Stomach smooth muscle (tissue), 2 donors: ENCODE data around the gene C12orf56.

ENCODE experiments used
- H3K27ac ChIP-seq: one replicate; pipeline ENCODE4 v1.7.0; 2013; ENCODE audit warnings: mild to moderate bottlenecking, low read length, inconsistent platforms
- H3K27me3 ChIP-seq, 2 donors: one replicate each; pipeline ENCODE4 v1.7.0; 2013; ENCODE audit warnings: low read length in 2 of 2; ENCODE audit not compliant: insufficient read depth in 2 of 2, control insufficient read depth in 1 of 2
- H3K36me3 ChIP-seq, 2 donors: one replicate each; pipeline ENCODE4 v1.7.0; 2013; ENCODE audit warnings: low read length in 2 of 2; ENCODE audit not compliant: control insufficient read depth in 2 of 2, insufficient read depth in 2 of 2
- H3K4me1 ChIP-seq: one replicate; pipeline ENCODE4 v1.7.0; 2013; ENCODE audit warnings: low read length; ENCODE audit not compliant: control insufficient read depth, insufficient read depth
- H3K4me3 ChIP-seq, 2 donors: one replicate each; pipeline ENCODE4 v1.7.0; 2013; ENCODE audit warnings: low read length in 2 of 2
- H3K9ac ChIP-seq, 2 donors: one replicate each; pipeline ENCODE4 v1.7.0; 2013; ENCODE audit warnings: low read length in 2 of 2, mild to moderate bottlenecking in 1 of 2
- H3K9me3 ChIP-seq, 2 donors: one replicate each; pipeline ENCODE4 v1.7.0; 2013; ENCODE audit warnings: low read length in 2 of 2; ENCODE audit not compliant: control insufficient read depth in 2 of 2
- donor health status: healthy.
- donor health status: Pancreatic carcinoma.

The C12orf56 gene

DNA sequence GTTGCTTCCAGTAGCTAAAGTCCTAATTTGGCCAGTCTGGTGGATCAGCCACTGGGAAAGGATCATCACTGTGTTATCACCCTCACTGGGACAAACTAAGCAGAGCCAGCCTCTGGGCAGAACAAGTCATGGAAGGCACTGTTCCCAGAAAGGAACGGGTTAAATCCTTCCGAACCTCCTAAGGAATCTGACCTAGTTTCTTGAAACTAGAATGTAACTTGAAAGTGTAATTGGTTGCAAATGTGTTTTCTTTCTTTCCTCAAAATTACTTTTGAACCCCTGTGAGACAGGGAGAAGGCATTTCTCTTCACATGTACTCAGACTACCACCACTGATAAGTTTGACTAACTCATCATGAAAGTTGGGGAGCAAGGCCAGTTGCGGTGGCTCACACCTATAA is 149.8 kb downstream of the C12orf56 start:
- Histone ChIP-seq H3K9ac (no peak overlapping the region), H3K36me3 (no peaks in the 10 kb centered on the region), H3K4me1 (no peaks in the 10 kb centered on the region), H3K27me3 (no peaks in the 10 kb centered on the region), H3K4me3 (no peak overlapping the region), H3K9me3 (no peaks in the 10 kb centered on the region), H3K27ac (no peak overlapping the region)

DNA sequence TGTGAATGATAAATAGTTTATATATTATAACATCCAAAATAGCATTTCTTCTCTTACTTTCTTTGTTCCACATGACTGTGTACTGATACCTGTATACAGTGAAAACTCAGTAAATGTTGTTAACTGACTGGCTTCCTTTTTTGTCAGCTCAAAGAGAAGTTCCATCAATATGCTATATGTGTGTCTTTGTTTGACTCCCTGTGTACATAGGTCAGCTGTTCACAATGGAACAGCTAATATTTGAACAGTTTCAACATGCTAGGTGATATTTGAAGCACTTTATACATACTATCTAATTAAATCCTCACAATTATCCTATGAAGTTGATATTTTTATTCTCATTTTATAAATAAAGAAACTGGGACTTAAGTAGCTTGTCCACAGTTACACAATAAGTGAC is 153.2 kb downstream of the C12orf56 start:
- no peaks in the 10 kb centered on the region for H3K27me3 ChIP-seq

DNA sequence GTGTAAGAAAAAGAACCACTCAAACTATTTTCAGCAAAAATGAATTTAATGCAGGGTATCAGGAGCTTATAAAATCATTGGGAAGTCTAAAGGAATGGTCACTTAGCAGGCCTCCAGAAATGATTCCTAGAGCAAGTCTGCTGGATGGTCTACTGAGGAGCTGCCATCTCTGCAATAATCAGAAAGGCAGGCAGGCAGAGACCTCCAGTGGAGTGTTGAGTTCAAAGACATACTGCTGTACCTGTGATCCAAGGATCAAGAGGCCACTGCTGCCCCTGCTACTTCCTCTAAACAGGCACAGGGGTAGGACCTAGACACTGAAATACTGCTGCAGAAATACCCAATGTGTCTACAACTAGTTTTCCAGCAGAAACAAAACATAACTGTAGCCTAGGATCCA is 154.0 kb downstream of the C12orf56 start:
- Histone ChIP-seq H3K27ac (no peak overlapping the region), H3K27me3 (no peaks in the 10 kb centered on the region), H3K4me1 (no peaks in the 10 kb centered on the region), H3K36me3 (no peaks in the 10 kb centered on the region), H3K4me3 (no peak overlapping the region), H3K9me3 (no peaks in the 10 kb centered on the region), H3K9ac (no peak overlapping the region)

More for the DNA sequence above, 153.2 kb downstream of the C12orf56 start:
- Histone ChIP-seq H3K4me1 (no peaks in the 10 kb centered on the region), H3K36me3 (no peaks in the 10 kb centered on the region), H3K9ac (no peak overlapping the region), H3K27ac (no peak overlapping the region), H3K9me3 (no peaks in the 10 kb centered on the region), H3K4me3 (no peak overlapping the region)

DNA sequence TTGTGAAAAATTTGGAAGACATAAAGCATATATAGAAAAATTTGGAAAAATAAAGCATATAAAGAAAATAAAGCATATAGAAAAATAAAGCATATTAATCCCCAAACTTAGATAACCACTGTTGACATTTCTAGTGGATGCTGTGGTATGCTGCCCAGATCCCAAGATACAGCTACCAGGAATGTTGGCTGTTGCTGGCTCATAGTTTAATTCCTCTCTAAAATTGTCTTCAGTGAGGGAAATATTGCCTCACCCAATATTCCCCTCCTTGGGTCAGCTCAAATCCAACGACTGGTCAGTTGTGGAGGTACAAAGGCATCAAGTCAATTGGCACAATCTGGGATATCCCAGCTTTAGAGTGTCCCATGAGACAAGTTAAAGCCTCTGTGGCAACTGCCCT is 158.4 kb downstream of the C12orf56 start:
- no peak overlapping the region for H3K27ac ChIP-seq
- no peaks in the 10 kb centered on the region for H3K9me3 ChIP-seq
- H3K4me1 ChIP-seq, result no peaks in the 10 kb centered on the region
- H3K36me3 ChIP-seq, result no peaks in the 10 kb centered on the region
- no peak overlapping the region for H3K9ac ChIP-seq
- peaks cover 0 to 2% of the 10 kb centered on the region in 2 donors for H3K27me3 ChIP-seq
- no peak overlapping the region for H3K4me3 ChIP-seq

DNA sequence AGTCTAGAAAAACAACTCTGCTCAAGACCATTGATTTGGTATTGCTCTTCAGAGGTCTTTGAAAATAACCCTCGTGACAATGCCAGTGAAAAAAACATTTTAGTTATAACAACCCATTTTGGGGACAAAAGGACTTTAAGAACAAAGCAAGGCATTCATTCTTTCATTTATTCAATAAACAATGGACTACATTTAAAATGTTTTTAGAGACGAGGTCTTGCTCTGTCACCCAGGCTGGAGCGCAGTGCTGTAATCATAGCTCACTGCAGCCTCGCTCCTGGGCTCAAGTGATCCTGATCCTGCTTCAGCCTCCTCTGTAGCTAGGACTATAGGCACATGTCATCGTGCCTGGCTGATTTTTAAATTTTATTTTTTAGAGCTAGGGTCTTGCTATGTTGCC is 160.8 kb downstream of the C12orf56 start:
- H3K36me3 ChIP-seq, result no peaks in the 10 kb centered on the region
- H3K4me1 ChIP-seq, result no peaks in the 10 kb centered on the region
- H3K9ac ChIP-seq, result no peak overlapping the region
- H3K27me3 ChIP-seq, result peaks cover 0 to 2% of the 10 kb centered on the region in 2 donors
- H3K4me3 ChIP-seq, result no peak overlapping the region
- no peak overlapping the region for H3K27ac ChIP-seq
- no peaks in the 10 kb centered on the region for H3K9me3 ChIP-seq

DNA sequence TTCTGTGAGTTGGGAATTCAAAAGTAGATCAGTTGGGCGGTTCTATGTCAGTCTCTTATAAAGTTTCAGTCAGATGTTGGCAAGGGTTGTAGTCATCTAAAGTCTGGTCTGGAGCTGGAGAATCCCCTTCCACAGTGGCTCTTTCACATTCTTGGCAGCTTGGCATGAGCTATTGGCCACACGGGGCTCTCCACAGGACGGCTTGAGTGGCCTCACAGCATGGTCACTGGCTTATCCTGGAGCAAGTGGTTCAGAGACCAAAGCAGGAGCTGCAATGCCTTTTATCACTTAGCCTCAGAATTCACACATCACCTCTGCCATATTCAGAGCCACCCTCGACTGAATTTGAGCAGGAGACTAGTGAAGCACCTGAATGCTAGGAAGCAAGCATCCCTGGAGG is 161.3 kb downstream of the C12orf56 start:
- Histone ChIP-seq H3K4me1 (no peaks in the 10 kb centered on the region), H3K9me3 (no peaks in the 10 kb centered on the region), H3K9ac (no peak overlapping the region), H3K4me3 (no peak overlapping the region), H3K36me3 (no peaks in the 10 kb centered on the region), H3K27ac (no peak overlapping the region), H3K27me3 (peaks cover 0 to 2% of the 10 kb centered on the region in 2 donors)

DNA sequence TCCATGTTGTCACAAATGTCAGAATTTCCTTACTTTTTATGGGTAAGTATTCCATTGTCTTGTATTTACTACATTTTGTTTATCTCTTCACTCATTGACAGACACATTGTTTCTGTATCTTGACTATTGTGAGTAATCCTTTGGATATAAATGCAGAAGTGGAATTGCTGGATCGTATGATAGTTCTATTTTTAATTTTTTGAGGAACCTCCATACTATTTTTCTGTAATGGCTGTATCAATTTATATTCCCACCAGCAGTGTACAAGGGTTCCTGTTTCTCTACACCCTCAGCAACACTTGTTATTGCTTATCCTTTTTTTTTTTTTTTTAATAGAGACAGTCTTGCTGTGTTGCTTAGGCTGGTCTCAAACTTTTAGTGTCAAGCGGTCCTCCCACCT is 164.9 kb downstream of the C12orf56 start:
- Histone ChIP-seq H3K9me3 (no peaks in the 10 kb centered on the region), H3K4me3 (no peak overlapping the region), H3K27me3 (peaks cover 0 to 2% of the 10 kb centered on the region in 2 donors), H3K4me1 (no peaks in the 10 kb centered on the region), H3K9ac (no peak overlapping the region), H3K27ac (no peak overlapping the region), H3K36me3 (no peaks in the 10 kb centered on the region)

DNA sequence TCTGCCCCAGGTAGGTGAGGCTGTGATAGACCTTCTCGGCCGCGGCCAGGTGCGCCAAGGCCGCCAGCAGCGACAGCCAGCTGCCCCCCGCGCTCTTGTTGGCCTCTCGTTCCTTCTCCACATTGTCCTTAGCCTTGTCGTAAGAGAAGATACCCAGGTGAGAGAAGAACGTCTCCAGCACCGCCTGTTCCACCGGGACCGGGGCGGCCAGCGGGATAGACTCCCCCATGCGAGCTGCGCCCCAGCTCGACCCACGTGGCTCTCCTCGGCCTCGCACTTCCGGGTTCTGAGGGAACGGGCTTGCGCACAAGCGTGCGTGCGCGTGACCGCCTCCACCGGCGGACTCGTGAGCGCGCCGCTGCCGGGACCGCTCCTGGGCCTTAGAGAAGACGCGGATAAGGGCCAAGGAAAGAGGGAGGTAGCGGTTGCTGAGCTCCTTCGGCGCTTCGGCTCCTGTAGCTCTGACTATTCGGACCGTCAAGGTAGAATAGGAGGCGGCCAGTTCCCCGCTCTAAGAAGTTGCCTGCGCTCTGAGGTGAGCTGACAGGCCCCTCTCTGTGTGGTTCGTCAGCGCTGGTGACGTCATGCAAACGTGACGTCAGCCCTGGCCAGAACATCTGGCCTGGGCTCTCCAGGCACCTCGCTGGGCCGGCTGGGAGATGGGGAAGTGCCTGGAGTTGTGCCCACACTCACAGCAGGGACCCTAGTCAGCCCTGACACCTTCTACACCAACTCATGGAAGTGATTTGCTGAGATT is 168.4 kb downstream of the C12orf56 start, which contains the start of gene KICS2:
Gene KICS2 (minus strand): TSS at position 288 of the 757 bp plus-strand sequence. CDS start 59 bp downstream, at position 229.
- Histone ChIP-seq H3K27ac (peak within 1 kb of the TSS; percentile 93), H3K27me3 (no peaks in the 10 kb centered on the region), H3K4me3 (peak within 1 kb of the TSS; percentile 84 to 94), H3K9me3 (no peaks in the 10 kb centered on the region), H3K9ac (peak within 1 kb of the TSS; percentile 95 to 98), H3K36me3 (no peaks in the 10 kb centered on the region), H3K4me1 (no peaks in the 10 kb centered on the region)

DNA sequence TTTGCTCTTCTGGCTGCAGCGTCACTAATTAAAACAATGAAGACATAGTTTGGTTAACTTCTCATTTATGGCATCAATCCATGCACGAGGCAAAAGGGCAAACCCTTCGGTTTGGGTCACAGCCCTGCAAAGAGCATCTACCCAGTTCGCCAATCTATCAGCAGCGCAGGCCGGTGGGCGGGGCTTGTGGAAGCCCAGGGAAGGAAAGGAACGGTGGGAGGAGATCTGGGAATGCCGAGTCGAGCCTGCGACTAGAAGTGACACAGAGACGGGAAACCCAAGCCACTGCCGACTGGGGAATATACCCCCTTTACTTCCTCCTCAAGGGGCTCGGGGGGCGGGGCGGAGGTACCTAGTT is 168.9 kb downstream of the C12orf56 start:
- no peaks in the 10 kb centered on the region for H3K36me3 ChIP-seq
- peak overlapping the region; percentile 84 to 94 for H3K4me3 ChIP-seq

DNA sequence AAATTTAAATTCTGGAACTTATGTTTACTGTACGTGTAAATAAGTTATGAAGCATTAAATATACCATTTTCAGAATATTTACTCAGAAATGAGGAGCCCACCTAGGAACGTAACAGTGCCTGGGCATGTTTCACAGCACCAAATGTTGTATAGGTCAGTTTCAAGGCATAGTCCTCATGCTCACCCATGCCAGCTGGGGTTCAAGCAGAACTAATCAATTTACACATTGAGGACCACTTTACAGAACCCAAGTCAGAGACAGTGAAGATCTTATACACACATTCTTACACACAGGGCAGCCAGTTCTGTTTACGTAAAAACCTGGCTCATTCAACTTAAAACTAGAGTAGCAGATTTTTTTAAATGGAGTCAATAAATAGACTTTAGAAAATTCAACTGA is 170.5 kb downstream of the C12orf56 start:
- no peak overlapping the region for H3K4me3 ChIP-seq
- H3K27ac ChIP-seq, result no peak overlapping the region
- no peaks in the 10 kb centered on the region for H3K9me3 ChIP-seq
- no peaks in the 10 kb centered on the region for H3K4me1 ChIP-seq
- no peaks in the 10 kb centered on the region for H3K27me3 ChIP-seq
- no peaks in the 10 kb centered on the region for H3K36me3 ChIP-seq
- no peak overlapping the region for H3K9ac ChIP-seq

More for the DNA sequence above, 168.9 kb downstream of the C12orf56 start:
- Histone ChIP-seq H3K27ac (peak overlapping the region; percentile 93), H3K9ac (peak overlapping the region; percentile 95 to 98), H3K27me3 (no peaks in the 10 kb centered on the region), H3K4me1 (no peaks in the 10 kb centered on the region), H3K9me3 (no peaks in the 10 kb centered on the region)

DNA sequence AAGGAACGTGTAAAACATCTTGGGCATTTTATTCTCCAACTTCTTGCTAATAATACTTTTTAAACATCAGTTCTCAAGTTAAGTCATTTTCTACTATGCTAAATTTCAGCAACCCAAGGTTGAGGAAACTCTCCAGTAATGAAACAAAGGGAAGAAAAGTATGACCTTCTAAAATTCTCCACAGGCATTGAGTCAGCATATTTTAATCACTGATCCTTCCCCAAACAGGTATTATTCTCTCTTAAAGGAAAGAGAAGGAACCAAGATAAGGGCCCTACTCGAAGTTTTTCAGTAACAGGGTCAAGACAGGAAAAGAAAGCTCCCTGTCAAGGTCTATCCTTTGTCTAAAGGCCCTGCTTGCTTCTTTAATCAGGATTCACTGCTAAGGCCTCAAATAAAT is 171.4 kb downstream of the C12orf56 start:
- Histone ChIP-seq H3K9ac (no peak overlapping the region), H3K9me3 (no peaks in the 10 kb centered on the region), H3K27ac (no peak overlapping the region), H3K36me3 (no peaks in the 10 kb centered on the region), H3K4me3 (no peak overlapping the region), H3K27me3 (no peaks in the 10 kb centered on the region), H3K4me1 (no peaks in the 10 kb centered on the region)
